NB4 (cell line): Measurements from ENCODE around the gene CUX1.
"Not testable (repeated sequence)": the region's sequence is repeated elsewhere in the genome, so short reads cannot be mapped to it uniquely, and the experiment has no call there.

ENCODE experiments used
- DNase-seq: peaks from one replicate; pipeline ENCODE4 v3.0.0; 2010; ENCODE audit warnings: low read depth
- H3K4me3 ChIP-seq: one replicate; pipeline ENCODE4 v1.5.1; 2011; ENCODE audit warnings: mild to moderate bottlenecking, low read depth, low read length, moderate library complexity
- MAX ChIP-seq: IDR thresholded peaks from 2 replicates; pipeline ENCODE4 v1.6.1; 2011; ENCODE audit warnings: low read depth, low read length
- MYC ChIP-seq: IDR thresholded peaks from 2 replicates; pipeline ENCODE4 v1.6.1; 2011; ENCODE audit warnings: low read depth, low read length
- POLR2A ChIP-seq: IDR thresholded peaks from 2 replicates; pipeline ENCODE4 v1.6.1; 2011; ENCODE audit warnings: mild to moderate bottlenecking; ENCODE audit not compliant: insufficient read length; ENCODE audit errors: extremely low read depth
- TF ChIP-seq, protein P1 (sequence below): IDR thresholded peaks from one replicate; pipeline ENCODE4 v1.5.1; 2012; ENCODE audit warnings: low read depth, low read length

Gene CUX1

DNA sequence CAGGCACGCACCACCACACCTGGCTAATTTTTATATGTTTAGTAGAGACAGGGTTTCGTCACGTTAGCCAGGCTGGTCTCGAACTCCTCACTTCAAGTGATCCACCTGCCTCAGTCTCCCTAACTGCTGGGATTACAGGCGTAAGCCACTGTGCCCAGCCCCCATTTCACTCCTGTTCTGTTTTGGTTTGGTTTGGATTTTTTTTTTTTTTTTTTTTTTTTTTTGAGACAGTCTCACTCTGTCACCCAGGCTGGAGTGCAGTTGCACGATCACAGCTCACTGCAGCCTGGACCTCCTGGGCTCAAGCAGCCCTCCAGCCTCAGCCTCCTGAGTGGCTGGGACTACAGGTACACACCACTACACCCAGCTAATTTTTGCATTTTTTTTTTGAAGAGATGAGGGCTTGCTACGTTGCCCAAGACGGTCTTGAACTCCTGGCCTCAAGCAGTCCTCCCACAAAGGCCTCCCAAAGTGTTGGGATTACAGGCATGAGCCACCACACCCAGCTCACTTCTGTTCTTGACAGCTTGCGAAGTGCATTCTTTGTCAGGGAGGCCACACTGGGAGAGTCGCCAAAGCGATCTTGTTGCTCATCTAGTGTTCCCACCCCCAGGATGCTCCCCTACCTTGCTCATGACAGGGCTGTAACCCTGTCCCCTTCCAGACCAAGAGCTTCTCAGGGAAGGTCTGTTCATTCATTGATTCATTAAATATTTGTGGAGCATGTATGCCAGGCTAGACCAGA is 229.1 kb downstream of the CUX1 start:
- TF ChIP-seq POLR2A, result no peak
- TF ChIP-seq, protein P1, sequence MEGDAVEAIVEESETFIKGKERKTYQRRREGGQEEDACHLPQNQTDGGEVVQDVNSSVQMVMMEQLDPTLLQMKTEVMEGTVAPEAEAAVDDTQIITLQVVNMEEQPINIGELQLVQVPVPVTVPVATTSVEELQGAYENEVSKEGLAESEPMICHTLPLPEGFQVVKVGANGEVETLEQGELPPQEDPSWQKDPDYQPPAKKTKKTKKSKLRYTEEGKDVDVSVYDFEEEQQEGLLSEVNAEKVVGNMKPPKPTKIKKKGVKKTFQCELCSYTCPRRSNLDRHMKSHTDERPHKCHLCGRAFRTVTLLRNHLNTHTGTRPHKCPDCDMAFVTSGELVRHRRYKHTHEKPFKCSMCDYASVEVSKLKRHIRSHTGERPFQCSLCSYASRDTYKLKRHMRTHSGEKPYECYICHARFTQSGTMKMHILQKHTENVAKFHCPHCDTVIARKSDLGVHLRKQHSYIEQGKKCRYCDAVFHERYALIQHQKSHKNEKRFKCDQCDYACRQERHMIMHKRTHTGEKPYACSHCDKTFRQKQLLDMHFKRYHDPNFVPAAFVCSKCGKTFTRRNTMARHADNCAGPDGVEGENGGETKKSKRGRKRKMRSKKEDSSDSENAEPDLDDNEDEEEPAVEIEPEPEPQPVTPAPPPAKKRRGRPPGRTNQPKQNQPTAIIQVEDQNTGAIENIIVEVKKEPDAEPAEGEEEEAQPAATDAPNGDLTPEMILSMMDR, result no peak
- no peak for TF ChIP-seq MYC
- TF ChIP-seq MAX, result no peak
- H3K4me3 ChIP-seq, result no peak overlapping the region
- no peak for DNase-seq

DNA sequence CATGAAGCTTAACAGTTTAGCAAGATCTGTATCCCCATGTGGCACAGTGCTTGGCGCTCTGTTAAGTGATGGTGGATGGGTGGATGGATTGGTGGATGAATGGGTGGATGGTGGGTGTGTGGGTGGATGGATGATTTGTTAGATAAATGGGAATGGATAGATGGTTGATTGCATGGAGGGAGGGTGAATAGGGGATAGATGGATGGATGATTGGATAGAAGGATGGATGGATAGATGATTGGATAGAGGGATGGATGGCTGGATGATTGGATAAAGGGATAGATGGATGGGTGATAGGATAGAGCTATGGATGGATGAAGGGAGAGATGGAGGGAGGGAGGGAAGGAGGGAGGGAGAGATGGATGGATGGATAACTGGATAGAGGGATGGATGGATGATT is 229.7 kb downstream of the CUX1 start:
- TF ChIP-seq MYC (no peak), POLR2A (no peak), MAX (no peak)
- TF ChIP-seq, protein P1, result no peak
- H3K4me3 ChIP-seq, result no peak overlapping the region

GRCh38 chr7:102049765-102050164 is 232.3 kb downstream of the CUX1 start:
- H3K4me3 ChIP-seq, result no peak overlapping the region
- no peak for DNase-seq
- no peak for TF ChIP-seq POLR2A
- no peak for TF ChIP-seq MAX
- TF ChIP-seq, protein P1, result no peak
- TF ChIP-seq MYC, result no peak

More for the DNA sequence above, 229.7 kb downstream of the CUX1 start:
- no peak for DNase-seq

- TF ChIP-seq POLR2A, result no peak
- TF ChIP-seq MAX, result no peak
- TF ChIP-seq MYC, result no peak
- TF ChIP-seq, protein P1, result no peak
- H3K4me3 ChIP-seq, result no peak overlapping the region
- no peak for DNase-seq
Observed at GRCh38 chr7:102050864-102051460, 233.5 kb downstream of the CUX1 start.

- not testable (repeated sequence) for H3K4me3 ChIP-seq, DNase-seq
Observed at GRCh38 chr7:102051736-102052135, 234.3 kb downstream of the CUX1 start.

DNA sequence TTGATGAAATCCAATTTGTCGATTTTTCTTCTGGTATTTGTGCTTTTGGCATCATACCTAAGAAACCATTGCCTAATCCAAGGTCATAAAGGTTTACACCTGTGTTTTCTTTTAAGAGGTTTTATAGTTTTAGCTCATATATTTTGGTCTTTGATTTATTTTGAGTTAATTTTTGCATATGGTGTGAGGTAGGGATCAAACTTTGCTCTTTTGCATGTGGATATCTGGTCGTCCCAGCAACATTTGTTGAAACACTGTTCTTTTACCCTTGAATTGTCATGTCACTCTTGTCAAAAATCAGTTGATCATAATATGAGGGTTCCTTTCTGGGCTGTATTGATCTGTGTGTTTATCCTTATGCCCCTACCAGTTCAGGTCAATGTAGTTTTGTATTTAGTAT is 236.7 kb downstream of the CUX1 start:
- TF ChIP-seq MAX, result no peak
- TF ChIP-seq, protein P1, result no peak
- no peak for TF ChIP-seq MYC
- TF ChIP-seq POLR2A, result no peak
- no peak for DNase-seq
- H3K4me3 ChIP-seq, result no peak overlapping the region
